Kidney epithelial cell (primary cell): ENCODE results near the gene SH3TC2. TPM values are rescaled to one million over a fixed set of nuclear protein-coding genes. Genes with fewer than 3 reads are reported as not detected.

Source experiments
- DNase-seq: peaks from one replicate; pipeline ENCODE4 v3.0.0-alpha.2; 2010; ENCODE audit warnings: low read depth
- H3K27me3 ChIP-seq: 2 replicates; pipeline ENCODE4 v1.6.0; 2011; ENCODE audit warnings: low read length; ENCODE audit not compliant: control insufficient read depth, insufficient read depth
- H3K36me3 ChIP-seq: 2 replicates; pipeline ENCODE4 v1.5.1; 2011; ENCODE audit warnings: low read length; ENCODE audit not compliant: control insufficient read depth, insufficient read depth
- H3K4me3 ChIP-seq: 2 replicates; pipeline ENCODE4 v1.5.1; 2011; ENCODE audit warnings: low read depth, mild to moderate bottlenecking, control low read depth, low read length
- total RNA-seq: library from RNA; depleted of rRNA; stranded (reverse); fragments of >200 nt; gene quantifications from 2 replicates; pipeline ENCODE4 v1.2.3, GENCODE V29; 2015
- TF ChIP-seq, protein P1 (sequence below): IDR thresholded peaks from 2 replicates; pipeline ENCODE4 v1.5.1; 2011; ENCODE audit warnings: mild to moderate bottlenecking, moderate library complexity, low read length, control low read depth, inconsistent platforms; ENCODE audit not compliant: insufficient read depth, poor library complexity, severe bottlenecking

Gene SH3TC2
- total RNA-seq, 1 donor from 2014 or later, result 8.4 TPM

DNA sequence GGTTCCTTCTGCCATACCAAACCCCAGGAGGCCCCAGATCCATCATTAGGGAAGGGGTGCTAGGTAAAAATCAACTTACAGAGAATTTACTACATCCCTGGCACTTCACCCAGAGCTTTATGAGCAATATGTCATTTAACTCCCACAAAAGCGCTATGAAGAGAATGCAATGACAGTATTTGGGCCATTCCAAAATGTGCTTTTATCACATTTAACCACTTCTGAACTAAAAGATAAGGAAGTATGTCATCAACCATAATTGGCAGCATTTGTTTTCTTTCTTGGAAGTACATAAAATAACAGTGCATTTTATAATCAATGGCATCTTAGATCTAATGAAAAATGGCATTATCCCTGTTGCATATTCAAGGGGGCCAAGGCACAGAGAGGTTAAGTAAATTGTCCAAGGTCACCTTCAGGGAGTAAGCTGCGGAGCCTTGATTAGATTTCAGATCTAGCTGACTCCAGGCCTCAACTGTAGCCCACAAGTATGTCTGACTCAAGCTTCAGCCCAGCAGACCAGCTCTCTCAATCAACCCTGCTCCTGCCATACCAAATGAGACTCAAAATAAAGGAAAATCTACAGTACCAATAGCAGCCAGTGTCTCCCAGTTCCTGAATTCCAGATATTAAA is 16.5 kb downstream of the SH3TC2 start:
- Histone ChIP-seq H3K27me3 (no peaks in the 10 kb centered on the region), H3K36me3 (no peaks in the 10 kb centered on the region), H3K4me3 (no peak overlapping the region)
- TF ChIP-seq, protein P1, sequence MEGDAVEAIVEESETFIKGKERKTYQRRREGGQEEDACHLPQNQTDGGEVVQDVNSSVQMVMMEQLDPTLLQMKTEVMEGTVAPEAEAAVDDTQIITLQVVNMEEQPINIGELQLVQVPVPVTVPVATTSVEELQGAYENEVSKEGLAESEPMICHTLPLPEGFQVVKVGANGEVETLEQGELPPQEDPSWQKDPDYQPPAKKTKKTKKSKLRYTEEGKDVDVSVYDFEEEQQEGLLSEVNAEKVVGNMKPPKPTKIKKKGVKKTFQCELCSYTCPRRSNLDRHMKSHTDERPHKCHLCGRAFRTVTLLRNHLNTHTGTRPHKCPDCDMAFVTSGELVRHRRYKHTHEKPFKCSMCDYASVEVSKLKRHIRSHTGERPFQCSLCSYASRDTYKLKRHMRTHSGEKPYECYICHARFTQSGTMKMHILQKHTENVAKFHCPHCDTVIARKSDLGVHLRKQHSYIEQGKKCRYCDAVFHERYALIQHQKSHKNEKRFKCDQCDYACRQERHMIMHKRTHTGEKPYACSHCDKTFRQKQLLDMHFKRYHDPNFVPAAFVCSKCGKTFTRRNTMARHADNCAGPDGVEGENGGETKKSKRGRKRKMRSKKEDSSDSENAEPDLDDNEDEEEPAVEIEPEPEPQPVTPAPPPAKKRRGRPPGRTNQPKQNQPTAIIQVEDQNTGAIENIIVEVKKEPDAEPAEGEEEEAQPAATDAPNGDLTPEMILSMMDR, result no peak
- no peak for DNase-seq

DNA sequence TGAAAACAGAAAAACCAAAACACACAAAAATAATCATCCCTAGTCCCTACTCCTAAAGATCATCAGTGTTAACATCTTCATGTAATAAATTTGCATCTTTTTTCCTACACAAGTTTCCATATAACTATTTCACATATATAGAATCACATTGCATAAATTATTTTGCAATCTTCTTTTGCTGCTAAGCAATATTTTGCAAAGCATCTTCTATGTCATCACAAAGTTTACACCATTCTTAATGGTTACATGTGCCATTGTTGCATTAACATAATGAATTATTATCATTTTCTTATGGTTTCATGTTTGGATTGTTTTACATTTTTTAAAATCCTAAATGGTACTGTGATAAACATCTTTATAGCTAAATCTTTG is 17.8 kb downstream of the SH3TC2 start:
- Histone ChIP-seq H3K27me3 (no peaks in the 10 kb centered on the region), H3K36me3 (no peaks in the 10 kb centered on the region), H3K4me3 (no peak overlapping the region)
- no peak for DNase-seq
- TF ChIP-seq, protein P1, result no peak

DNA sequence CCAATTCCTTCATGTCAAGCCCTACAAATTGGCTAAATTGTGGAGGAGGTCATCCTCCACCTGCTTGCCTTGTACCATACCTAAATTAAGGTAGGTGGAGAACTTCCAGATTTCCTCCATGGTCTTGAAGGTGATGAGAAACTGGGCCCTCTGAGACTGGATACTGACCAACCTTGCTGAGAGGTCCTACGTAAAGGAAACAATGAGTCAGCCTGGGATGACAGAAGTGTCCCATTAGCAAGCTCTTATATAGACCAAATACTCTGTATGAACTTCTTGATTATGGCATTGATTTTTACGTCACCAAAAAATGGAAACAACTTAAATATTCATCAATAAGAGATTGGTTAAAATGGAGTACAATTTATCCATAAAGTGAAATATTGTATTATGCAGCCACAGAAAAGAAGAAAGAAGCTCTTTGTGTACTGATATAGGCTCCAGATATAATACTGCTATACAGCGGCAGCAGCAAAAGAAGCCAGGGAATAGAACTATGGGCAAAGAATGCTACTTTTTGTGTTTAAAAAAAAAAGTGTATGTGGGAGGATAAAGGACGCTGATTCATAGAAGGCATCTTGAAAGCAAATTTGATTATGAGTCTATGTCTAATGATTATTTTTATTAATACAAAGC is 18.3 kb downstream of the SH3TC2 start:
- H3K4me3 ChIP-seq, result no peak overlapping the region
- no peaks in the 10 kb centered on the region for H3K36me3 ChIP-seq
- TF ChIP-seq, protein P1, result no peak
- DNase-seq, result no peak
- H3K27me3 ChIP-seq, result no peaks in the 10 kb centered on the region

GRCh38 chr5:149043641-149044040 is 19.2 kb downstream of the SH3TC2 start:
- TF ChIP-seq, protein P1, result no peak
- Histone ChIP-seq H3K27me3 (no peaks in the 10 kb centered on the region), H3K4me3 (no peak overlapping the region), H3K36me3 (no peaks in the 10 kb centered on the region)
- DNase-seq, result no peak

- H3K4me3 ChIP-seq, result no peak overlapping the region
- H3K27me3 ChIP-seq, result no peaks in the 10 kb centered on the region
- TF ChIP-seq, protein P1, result no peak
- DNase-seq, result no peak
- no peaks in the 10 kb centered on the region for H3K36me3 ChIP-seq
Measured at GRCh38 chr5:149042865-149043264, 20.0 kb downstream of the SH3TC2 start.

DNA sequence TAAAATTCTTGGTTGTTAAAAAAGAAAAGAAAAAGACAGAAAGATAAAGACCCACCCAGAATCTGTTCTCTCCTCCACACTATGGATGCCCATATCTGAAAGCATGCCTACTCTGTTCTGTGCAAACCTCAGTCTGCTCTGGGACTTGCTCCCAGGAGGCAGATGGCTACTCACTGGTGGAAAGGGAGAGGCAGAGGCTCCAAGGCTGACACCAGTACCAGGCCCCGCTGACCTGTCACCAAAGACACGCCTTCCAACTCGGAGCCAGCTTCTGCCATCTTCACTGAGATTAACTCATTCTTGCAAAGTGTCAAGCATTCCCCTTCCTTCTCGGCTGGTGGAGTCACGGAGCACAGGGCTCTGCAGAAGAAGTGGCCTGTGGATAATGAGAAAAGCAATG is 21.6 kb downstream of the SH3TC2 start:
- no peaks in the 10 kb centered on the region for H3K36me3 ChIP-seq
- TF ChIP-seq, protein P1, result no peak

More for the DNA sequence above, 21.6 kb downstream of the SH3TC2 start:
- Histone ChIP-seq H3K4me3 (no peak overlapping the region), H3K27me3 (no peaks in the 10 kb centered on the region)
- DNase-seq, result no peak
